ENCODE measurements around the gene P2RX2.

- TF ChIP-seq CTCF (IDR thresholded peaks at IDR 0.05; ENCODE audit: low read depth, low read length, poor library complexity, severe bottlenecking), result no peak
- TF ChIP-seq EZH2phosphoT487 (IDR thresholded peaks at IDR 0.05; ENCODE audit: borderline replicate concordance, low read length), result no peak
Observed at GRCh38 chr12:132606466-132606865, 12.1 kb upstream of the P2RX2 start.
